ENCODE measurements around the gene ME3. TPM values are rescaled to one million over a fixed set of nuclear protein-coding genes. Genes with fewer than 3 reads are reported as not detected.

The ME3 gene
- total RNA-seq, 1 experiment from 2014 or later: 14.2 TPM

DNA sequence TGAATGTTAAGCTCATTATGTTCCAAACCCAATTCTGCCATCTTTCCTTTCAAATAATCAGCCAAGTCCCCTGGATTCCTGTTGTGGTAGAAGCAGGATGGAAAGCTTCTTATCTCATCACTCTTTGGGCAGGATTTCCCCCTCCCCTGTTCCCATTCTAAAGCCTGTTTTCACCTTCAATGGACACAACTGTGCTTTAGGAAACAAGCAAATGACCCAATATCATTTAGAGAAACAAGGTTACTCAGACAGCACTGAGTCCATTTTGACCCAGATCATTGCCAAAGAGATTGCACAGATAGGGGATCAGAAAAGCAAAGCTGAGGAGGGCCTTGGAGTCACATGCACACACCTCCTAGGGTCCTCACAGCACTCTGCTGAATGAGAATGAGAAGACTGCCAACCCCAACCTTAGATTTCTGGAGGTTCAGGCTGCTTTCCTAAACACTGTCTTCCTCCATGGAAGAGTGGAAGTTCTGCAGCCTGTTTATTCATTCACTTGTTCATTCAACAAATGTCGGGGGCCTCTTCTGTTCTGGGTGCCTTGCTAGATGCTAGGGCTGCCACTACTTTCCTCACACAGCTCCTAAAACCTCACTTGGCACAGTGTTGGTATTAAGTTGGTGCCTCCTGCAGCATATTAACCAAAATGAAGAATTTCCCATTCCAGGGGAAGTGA lies 95.3 kb downstream of the ME3 start:
- no peaks in the 10 kb centered on the region for H3K36me3 Mint-ChIP-seq (ENCODE audit: insufficient read depth, unreplicated experiment)
- H3K4me1 Mint-ChIP-seq (ENCODE audit: low read depth, unreplicated experiment): peaks cover 34% of the 10 kb centered on the region
- TF ChIP-seq, protein P1, sequence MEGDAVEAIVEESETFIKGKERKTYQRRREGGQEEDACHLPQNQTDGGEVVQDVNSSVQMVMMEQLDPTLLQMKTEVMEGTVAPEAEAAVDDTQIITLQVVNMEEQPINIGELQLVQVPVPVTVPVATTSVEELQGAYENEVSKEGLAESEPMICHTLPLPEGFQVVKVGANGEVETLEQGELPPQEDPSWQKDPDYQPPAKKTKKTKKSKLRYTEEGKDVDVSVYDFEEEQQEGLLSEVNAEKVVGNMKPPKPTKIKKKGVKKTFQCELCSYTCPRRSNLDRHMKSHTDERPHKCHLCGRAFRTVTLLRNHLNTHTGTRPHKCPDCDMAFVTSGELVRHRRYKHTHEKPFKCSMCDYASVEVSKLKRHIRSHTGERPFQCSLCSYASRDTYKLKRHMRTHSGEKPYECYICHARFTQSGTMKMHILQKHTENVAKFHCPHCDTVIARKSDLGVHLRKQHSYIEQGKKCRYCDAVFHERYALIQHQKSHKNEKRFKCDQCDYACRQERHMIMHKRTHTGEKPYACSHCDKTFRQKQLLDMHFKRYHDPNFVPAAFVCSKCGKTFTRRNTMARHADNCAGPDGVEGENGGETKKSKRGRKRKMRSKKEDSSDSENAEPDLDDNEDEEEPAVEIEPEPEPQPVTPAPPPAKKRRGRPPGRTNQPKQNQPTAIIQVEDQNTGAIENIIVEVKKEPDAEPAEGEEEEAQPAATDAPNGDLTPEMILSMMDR (IDR thresholded peaks at IDR 0.05; ENCODE audit: unreplicated experiment): no peak
- no TSS peak for BruUV-seq (replicated peaks)
- no peak for DNase-seq
- intact Hi-C loops (cut with micrococcal nuclease; ENCODE audit: unreplicated experiment): no loop called here
- CTCF ChIA-PET: interaction anchor here (1.6 kb wide), 1 partner anchor 31 kb away, joined by 4 read pairs; no protein-coding TSS in a partner anchor
- no peaks in the 10 kb centered on the region for H3K9me3 Mint-ChIP-seq (ENCODE audit: low read depth, unreplicated experiment)
- no peaks in the 10 kb centered on the region for H3K27me3 Mint-ChIP-seq (ENCODE audit: unreplicated experiment)
- no peak overlapping the region for H3K27ac Mint-ChIP-seq (ENCODE audit: unreplicated experiment)
- no peak overlapping the region for H3K4me3 Mint-ChIP-seq (ENCODE audit: low read depth, unreplicated experiment)

DNA sequence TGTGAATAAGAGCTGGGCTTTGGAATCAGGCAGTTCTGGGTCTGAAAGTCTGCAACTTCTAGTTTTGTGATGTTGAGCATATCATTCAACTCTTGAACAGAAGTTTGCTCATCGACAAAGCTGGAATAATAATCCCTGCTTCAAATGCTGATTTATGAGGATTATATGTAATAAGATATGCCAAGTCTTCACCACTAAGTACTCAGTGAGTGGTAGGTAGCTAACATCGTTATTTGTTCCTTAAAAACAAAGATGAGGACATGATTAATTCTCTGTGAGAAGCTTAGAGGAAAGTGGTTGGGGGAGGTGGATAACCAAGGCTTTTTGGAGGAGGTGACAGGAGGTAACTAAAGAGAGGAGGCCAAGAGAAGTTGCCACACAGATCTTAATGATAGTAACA lies 96.5 kb downstream of the ME3 start:
- Mint-ChIP-seq H3K4me3 (ENCODE audit: low read depth, unreplicated experiment) (no peak overlapping the region), H3K27me3 (ENCODE audit: unreplicated experiment) (no peaks in the 10 kb centered on the region), H3K4me1 (ENCODE audit: low read depth, unreplicated experiment) (peaks cover 32% of the 10 kb centered on the region), H3K9me3 (ENCODE audit: low read depth, unreplicated experiment) (no peaks in the 10 kb centered on the region), H3K36me3 (ENCODE audit: insufficient read depth, unreplicated experiment) (no peaks in the 10 kb centered on the region), H3K27ac (ENCODE audit: unreplicated experiment) (no peak overlapping the region)
- no peak for DNase-seq
- CTCF ChIA-PET: no interaction called here
- TF ChIP-seq, protein P1 (IDR thresholded peaks at IDR 0.05; ENCODE audit: unreplicated experiment): no peak
- BruUV-seq (replicated peaks): no TSS peak
- intact Hi-C loops (cut with micrococcal nuclease; ENCODE audit: unreplicated experiment): no loop called here

DNA sequence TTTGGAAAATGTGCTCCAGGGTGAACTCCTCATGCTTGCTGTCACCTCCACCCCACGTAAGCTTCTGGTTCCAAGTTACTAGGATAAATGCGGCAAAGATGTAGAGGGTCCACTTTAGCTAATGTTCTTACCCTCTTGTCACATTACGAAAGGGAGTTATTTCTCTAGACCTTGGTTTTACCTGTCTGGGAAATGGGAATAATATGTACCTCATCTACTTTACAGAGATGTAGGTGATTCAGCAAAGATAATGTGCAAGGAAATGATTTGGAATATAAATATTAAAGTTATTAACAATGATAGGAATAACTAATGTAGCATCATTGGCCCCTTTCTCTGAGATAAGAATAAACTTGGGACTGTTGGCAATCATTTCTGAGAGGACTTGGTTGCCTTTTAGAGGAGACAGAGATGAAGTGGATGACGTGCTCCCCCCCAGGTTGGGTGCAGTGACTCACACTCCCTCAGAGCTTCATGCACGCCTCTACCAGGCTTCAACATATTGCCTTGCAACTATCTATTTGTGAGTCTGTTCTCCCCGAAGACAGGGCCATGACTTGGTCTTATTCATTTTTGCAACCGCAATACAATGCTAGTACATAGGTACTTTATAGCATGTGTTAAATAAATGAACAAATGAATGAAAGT lies 97.1 kb downstream of the ME3 start:
- H3K27me3 Mint-ChIP-seq (ENCODE audit: unreplicated experiment): no peaks in the 10 kb centered on the region
- H3K27ac Mint-ChIP-seq (ENCODE audit: unreplicated experiment): no peak overlapping the region
- no peak overlapping the region for H3K4me3 Mint-ChIP-seq (ENCODE audit: low read depth, unreplicated experiment)
- H3K4me1 Mint-ChIP-seq (ENCODE audit: low read depth, unreplicated experiment): peaks cover 34% of the 10 kb centered on the region
- H3K36me3 Mint-ChIP-seq (ENCODE audit: insufficient read depth, unreplicated experiment): no peaks in the 10 kb centered on the region
- no peak for DNase-seq
- no peaks in the 10 kb centered on the region for H3K9me3 Mint-ChIP-seq (ENCODE audit: low read depth, unreplicated experiment)
- no TSS peak for BruUV-seq (replicated peaks)
- CTCF ChIA-PET: no interaction called here
- TF ChIP-seq, protein P1 (IDR thresholded peaks at IDR 0.05; ENCODE audit: unreplicated experiment): no peak
- intact Hi-C loops (cut with micrococcal nuclease; ENCODE audit: unreplicated experiment): no loop called here

DNA sequence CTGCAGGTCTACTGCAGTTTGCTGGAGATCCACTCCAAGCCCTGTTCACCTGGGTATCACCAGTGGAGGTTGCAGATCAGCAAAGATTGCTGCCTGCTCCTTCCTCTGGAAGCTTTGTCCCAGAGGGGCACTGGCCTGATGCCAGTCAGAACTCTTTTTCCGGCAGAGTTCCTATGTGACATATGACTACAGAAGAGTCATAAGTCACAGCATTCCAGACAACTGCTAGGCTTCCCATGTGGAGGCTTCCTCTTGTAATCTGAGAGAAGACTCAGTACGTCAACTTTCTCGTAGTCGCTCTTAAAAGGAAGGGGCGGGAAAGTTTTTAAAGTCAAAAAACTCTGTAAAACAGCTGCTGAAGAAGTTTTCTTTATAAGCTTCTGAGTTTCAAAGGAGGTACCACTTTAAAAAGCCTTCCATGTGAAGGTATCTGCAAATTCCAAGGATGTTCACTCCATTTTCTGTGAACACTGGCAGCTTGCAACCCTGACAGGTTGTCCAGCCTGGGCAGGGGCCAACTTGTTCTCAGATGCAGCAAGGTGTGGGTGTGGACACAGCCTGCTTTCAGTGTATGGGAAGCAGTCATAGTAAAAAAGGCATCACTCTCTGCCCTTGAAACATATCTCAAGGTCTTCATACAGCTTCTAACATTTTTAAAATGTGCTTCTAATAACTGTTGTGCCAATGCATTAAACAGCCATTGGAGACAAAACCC lies 97.8 kb downstream of the ME3 start:
- intact Hi-C loops (cut with micrococcal nuclease; ENCODE audit: unreplicated experiment): loop anchor here (5.0 kb wide), 1 partner anchor 117 kb away; no protein-coding TSS in a partner anchor
- BruUV-seq (replicated peaks): no TSS peak
- Mint-ChIP-seq H3K4me3 (ENCODE audit: low read depth, unreplicated experiment) (no peak overlapping the region), H3K4me1 (ENCODE audit: low read depth, unreplicated experiment) (peaks cover 41% of the 10 kb centered on the region), H3K27ac (ENCODE audit: unreplicated experiment) (no peak overlapping the region), H3K9me3 (ENCODE audit: low read depth, unreplicated experiment) (no peaks in the 10 kb centered on the region), H3K27me3 (ENCODE audit: unreplicated experiment) (no peaks in the 10 kb centered on the region), H3K36me3 (ENCODE audit: insufficient read depth, unreplicated experiment) (no peaks in the 10 kb centered on the region)
- DNase-seq: no peak
- CTCF ChIA-PET: interaction anchor here (0.6 kb wide), 1 partner anchor 138 kb away, joined by 15 read pairs; no protein-coding TSS in a partner anchor
- TF ChIP-seq, protein P1 (IDR thresholded peaks at IDR 0.05; ENCODE audit: unreplicated experiment): no peak
